Measurements from ENCODE around the gene CLSTN1.
A peak's percentile ranks its signal among the peaks of the same experiment; 100 is the strongest.

The CLSTN1 gene

GRCh38 chr1:9840176-9840575 lies 16.4 kb upstream of the CLSTN1 start:
- no peaks in the 10 kb centered on the region for H3K9me2 ChIP-seq (ENCODE audit: low read depth, low read length)
- peaks cover 57% of the 10 kb centered on the region for H3K4me1 ChIP-seq (ENCODE audit: insufficient read depth, low read length, severe bottlenecking)
- H3K4me3 ChIP-seq (ENCODE audit: low read depth, low read length, poor library complexity, severe bottlenecking) = no peak overlapping the region
- no peaks in the 10 kb centered on the region for H3K79me2 ChIP-seq (ENCODE audit: insufficient read depth, low read length)
- no peaks in the 10 kb centered on the region for H4K20me1 ChIP-seq (ENCODE audit: insufficient read depth, low read length)
- no peak overlapping the region for H3K9ac ChIP-seq (ENCODE audit: low read length)
- H3K9me3 ChIP-seq (ENCODE audit: low read length) = no peaks in the 10 kb centered on the region
- H3F3A ChIP-seq (ENCODE audit: insufficient read depth, low read length) = no peaks in the 10 kb centered on the region; the same call in 1 of the 2 replicates
- no peaks in the 10 kb centered on the region for H3K27me3 ChIP-seq (ENCODE audit: insufficient read depth, low read length)
- no peaks in the 10 kb centered on the region for H3K36me3 ChIP-seq (ENCODE audit: insufficient read depth, low read length)
- H3K4me2 ChIP-seq (ENCODE audit: low read length) = no peak overlapping the region
- TF ChIP-seq EZH2 (IDR thresholded peaks at IDR 0.05; ENCODE audit: borderline replicate concordance, low read length) = no peak
- TF ChIP-seq, protein P1, sequence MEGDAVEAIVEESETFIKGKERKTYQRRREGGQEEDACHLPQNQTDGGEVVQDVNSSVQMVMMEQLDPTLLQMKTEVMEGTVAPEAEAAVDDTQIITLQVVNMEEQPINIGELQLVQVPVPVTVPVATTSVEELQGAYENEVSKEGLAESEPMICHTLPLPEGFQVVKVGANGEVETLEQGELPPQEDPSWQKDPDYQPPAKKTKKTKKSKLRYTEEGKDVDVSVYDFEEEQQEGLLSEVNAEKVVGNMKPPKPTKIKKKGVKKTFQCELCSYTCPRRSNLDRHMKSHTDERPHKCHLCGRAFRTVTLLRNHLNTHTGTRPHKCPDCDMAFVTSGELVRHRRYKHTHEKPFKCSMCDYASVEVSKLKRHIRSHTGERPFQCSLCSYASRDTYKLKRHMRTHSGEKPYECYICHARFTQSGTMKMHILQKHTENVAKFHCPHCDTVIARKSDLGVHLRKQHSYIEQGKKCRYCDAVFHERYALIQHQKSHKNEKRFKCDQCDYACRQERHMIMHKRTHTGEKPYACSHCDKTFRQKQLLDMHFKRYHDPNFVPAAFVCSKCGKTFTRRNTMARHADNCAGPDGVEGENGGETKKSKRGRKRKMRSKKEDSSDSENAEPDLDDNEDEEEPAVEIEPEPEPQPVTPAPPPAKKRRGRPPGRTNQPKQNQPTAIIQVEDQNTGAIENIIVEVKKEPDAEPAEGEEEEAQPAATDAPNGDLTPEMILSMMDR (IDR thresholded peaks at IDR 0.05; ENCODE audit: low read length) = no peak
- H3K27ac ChIP-seq (ENCODE audit: low read depth, low read length, poor library complexity, severe bottlenecking) = no peak overlapping the region
- H2AFZ ChIP-seq (ENCODE audit: low read length) = no peak overlapping the region

- H3K9ac ChIP-seq (ENCODE audit: low read length) = no peak overlapping the region; the same call in 1 of the 2 replicates
- H3K4me2 ChIP-seq (ENCODE audit: low read length) = peak overlapping the region; percentile 20; the same call in 1 of the 2 replicates
- no peaks in the 10 kb centered on the region for H3K9me3 ChIP-seq (ENCODE audit: low read length)
- no peaks in the 10 kb centered on the region for H3K27me3 ChIP-seq (ENCODE audit: insufficient read depth, low read length)
- H4K20me1 ChIP-seq (ENCODE audit: insufficient read depth, low read length) = no peaks in the 10 kb centered on the region
- no peak for TF ChIP-seq EZH2 (IDR thresholded peaks at IDR 0.05; ENCODE audit: borderline replicate concordance, low read length)
- TF ChIP-seq, protein P1 (IDR thresholded peaks at IDR 0.05; ENCODE audit: low read length) = no peak
- no peaks in the 10 kb centered on the region for H3F3A ChIP-seq (ENCODE audit: insufficient read depth, low read length)
- no peaks in the 10 kb centered on the region for H3K79me2 ChIP-seq (ENCODE audit: insufficient read depth, low read length)
- no peak overlapping the region for H3K27ac ChIP-seq (ENCODE audit: low read depth, low read length, poor library complexity, severe bottlenecking)
- peak overlapping the region; percentile 5 for H3K4me3 ChIP-seq (ENCODE audit: low read depth, low read length, poor library complexity, severe bottlenecking)
- H3K36me3 ChIP-seq (ENCODE audit: insufficient read depth, low read length) = no peaks in the 10 kb centered on the region
- no peak overlapping the region for H2AFZ ChIP-seq (ENCODE audit: low read length)
- no peaks in the 10 kb centered on the region for H3K9me2 ChIP-seq (ENCODE audit: low read depth, low read length)
- H3K4me1 ChIP-seq (ENCODE audit: insufficient read depth, low read length, severe bottlenecking) = peaks cover 54% of the 10 kb centered on the region
Measured at GRCh38 chr1:9838946-9839345, 15.2 kb upstream of the CLSTN1 start.

GRCh38 chr1:9836632-9836960 lies 12.8 kb upstream of the CLSTN1 start:
- H3K79me2 ChIP-seq (ENCODE audit: insufficient read depth, low read length) = no peaks in the 10 kb centered on the region
- H3K4me1 ChIP-seq (ENCODE audit: insufficient read depth, low read length, severe bottlenecking) = peaks cover 40% of the 10 kb centered on the region
- no peak overlapping the region for H2AFZ ChIP-seq (ENCODE audit: low read length)
- H3K4me2 ChIP-seq (ENCODE audit: low read length) = peak overlapping the region; percentile 6; the same call in 1 of the 2 replicates
- no peaks in the 10 kb centered on the region for H3K9me3 ChIP-seq (ENCODE audit: low read length)
- no peaks in the 10 kb centered on the region for H3K27me3 ChIP-seq (ENCODE audit: insufficient read depth, low read length)
- H3K4me3 ChIP-seq (ENCODE audit: low read depth, low read length, poor library complexity, severe bottlenecking) = no peak overlapping the region
- no peaks in the 10 kb centered on the region for H4K20me1 ChIP-seq (ENCODE audit: insufficient read depth, low read length)
- no peaks in the 10 kb centered on the region for H3K9me2 ChIP-seq (ENCODE audit: low read depth, low read length)
- peak overlapping the region; percentile 51 for H3K27ac ChIP-seq (ENCODE audit: low read depth, low read length, poor library complexity, severe bottlenecking)
- no peaks in the 10 kb centered on the region for H3F3A ChIP-seq (ENCODE audit: insufficient read depth, low read length)
- TF ChIP-seq EZH2 (IDR thresholded peaks at IDR 0.05; ENCODE audit: borderline replicate concordance, low read length) = no peak
- TF ChIP-seq, protein P1 (IDR thresholded peaks at IDR 0.05; ENCODE audit: low read length) = no peak
- no peak overlapping the region for H3K9ac ChIP-seq (ENCODE audit: low read length)
- H3K36me3 ChIP-seq (ENCODE audit: insufficient read depth, low read length) = no peaks in the 10 kb centered on the region

All from OCI-LY1 (cell line).